Measurements from ENCODE around the gene IGFBP7.

The IGFBP7 gene

GRCh38 chr4:57109411-57109846 lies 756 bp downstream of the IGFBP7 start:
- H3K79me1 ChIP-seq (ENCODE audit: low read length): peaks cover 23% of the 10 kb centered on the region
- H3K27me3 ChIP-seq (ENCODE audit: insufficient read depth, low read length): no peaks in the 10 kb centered on the region
- H3K4me1 ChIP-seq (ENCODE audit: control insufficient read depth in 1 of 2, insufficient read depth in 2 of 2, low read length in 2 of 2): peaks cover 13 to 27% of the 10 kb centered on the region in 2 experiments
- H3K79me2 ChIP-seq (ENCODE audit: control insufficient read depth, insufficient read depth, low read length, poor library complexity): peaks cover 19% of the 10 kb centered on the region
- H3K4me3 ChIP-seq (ENCODE audit: low read depth, low read length): peak overlapping the region; percentile 99
- H3K23ac ChIP-seq (ENCODE audit: low read length): no peak overlapping the region
- peak overlapping the region; percentile 95 for H4K8ac ChIP-seq (ENCODE audit: low read depth, low read length)
- peak overlapping the region; percentile 49 for H2AK5ac ChIP-seq (ENCODE audit: low read length)
- peak overlapping the region; percentile 85 for H3K9ac ChIP-seq (ENCODE audit: low read length)
- H3K4ac ChIP-seq (ENCODE audit: low read depth, low read length): peak overlapping the region; percentile 61
- peak overlapping the region; percentile 75 for H2BK120ac ChIP-seq (ENCODE audit: insufficient read depth, low read length, poor library complexity)
- peak overlapping the region; percentile 92 for H3K27ac ChIP-seq (ENCODE audit: low read depth, low read length)
- H3K36me3 ChIP-seq (ENCODE audit: control insufficient read depth in 1 of 2, insufficient read depth in 2 of 2, low read length in 2 of 2): peaks cover 0 to 5% of the 10 kb centered on the region in 2 experiments
- H2AFZ ChIP-seq (ENCODE audit: insufficient read depth, low read length, poor library complexity): peak overlapping the region; percentile 66
- H4K91ac ChIP-seq (ENCODE audit: low read depth, low read length): peak overlapping the region; percentile 89
- no peak for DNase-seq
- H2BK5ac ChIP-seq (ENCODE audit: low read depth, low read length, poor library complexity): peak overlapping the region; percentile 58
- peak overlapping the region; percentile 84 for H3K14ac ChIP-seq (ENCODE audit: low read length)
- H3K9me3 ChIP-seq (ENCODE audit: insufficient read depth, low read depth, low read length): no peaks in the 10 kb centered on the region
- peak overlapping the region; percentile 81 for H3K4me2 ChIP-seq (ENCODE audit: low read length)
- H2BK12ac ChIP-seq (ENCODE audit: low read length): peak overlapping the region; percentile 27
- H3K18ac ChIP-seq (ENCODE audit: low read length): peak overlapping the region; percentile 85
- peak overlapping the region; percentile 4 for H4K12ac ChIP-seq (ENCODE audit: low read depth, low read length)
- no CpG with 5 or more reads among the region's 27 CpGs for WGBS (ENCODE audit: extremely low coverage, insufficient coverage, insufficient read length)

GRCh38 chr4:57106181-57106580 lies 4.0 kb downstream of the IGFBP7 start:
- Histone ChIP-seq H3K27me3 (ENCODE audit: insufficient read depth, low read length) (no peaks in the 10 kb centered on the region), H3K79me1 (ENCODE audit: low read length) (peaks cover 26% of the 10 kb centered on the region), H3K18ac (ENCODE audit: low read length) (no peak overlapping the region), H3K23ac (ENCODE audit: low read length) (no peak overlapping the region), H3K9me3 (ENCODE audit: insufficient read depth, low read depth, low read length) (no peaks in the 10 kb centered on the region), H4K12ac (ENCODE audit: low read depth, low read length) (no peak overlapping the region), H2BK5ac (ENCODE audit: low read depth, low read length, poor library complexity) (no peak overlapping the region), H3K27ac (ENCODE audit: low read depth, low read length) (no peak overlapping the region), H3K4me3 (ENCODE audit: low read depth, low read length) (no peak overlapping the region), H3K14ac (ENCODE audit: low read length) (no peak overlapping the region), H3K4ac (ENCODE audit: low read depth, low read length) (no peak overlapping the region), H3K9ac (ENCODE audit: low read length) (no peak overlapping the region), H4K91ac (ENCODE audit: low read depth, low read length) (no peak overlapping the region), H2BK12ac (ENCODE audit: low read length) (no peak overlapping the region), H3K4me1 (ENCODE audit: control insufficient read depth in 1 of 2, insufficient read depth in 2 of 2, low read length in 2 of 2) (peaks cover 10 to 25% of the 10 kb centered on the region in 2 experiments), H3K36me3 (ENCODE audit: control insufficient read depth in 1 of 2, insufficient read depth in 2 of 2, low read length in 2 of 2) (peaks cover 2 to 7% of the 10 kb centered on the region in 2 experiments), H4K8ac (ENCODE audit: low read depth, low read length) (no peak overlapping the region), H2AFZ (ENCODE audit: insufficient read depth, low read length, poor library complexity) (no peak overlapping the region), H3K79me2 (ENCODE audit: control insufficient read depth, insufficient read depth, low read length, poor library complexity) (peaks cover 21% of the 10 kb centered on the region), H2BK120ac (ENCODE audit: insufficient read depth, low read length, poor library complexity) (no peak overlapping the region), H2AK5ac (ENCODE audit: low read length) (no peak overlapping the region), H3K4me2 (ENCODE audit: low read length) (no peak overlapping the region)
- DNase-seq: no peak
- no CpG with 5 or more reads among the region's 4 CpGs for WGBS (ENCODE audit: extremely low coverage, insufficient coverage, insufficient read length)

GRCh38 chr4:57104706-57105560 lies 5.3 kb downstream of the IGFBP7 start:
- Histone ChIP-seq H3K27me3 (ENCODE audit: insufficient read depth, low read length) (no peaks in the 10 kb centered on the region), H2AFZ (ENCODE audit: insufficient read depth, low read length, poor library complexity) (no peak overlapping the region), H4K8ac (ENCODE audit: low read depth, low read length) (no peak overlapping the region), H3K4me1 (ENCODE audit: control insufficient read depth in 1 of 2, insufficient read depth in 2 of 2, low read length in 2 of 2) (peaks cover 12 to 21% of the 10 kb centered on the region in 2 experiments), H2AK5ac (ENCODE audit: low read length) (no peak overlapping the region), H4K12ac (ENCODE audit: low read depth, low read length) (no peak overlapping the region), H3K4me3 (ENCODE audit: low read depth, low read length) (no peak overlapping the region), H3K27ac (ENCODE audit: low read depth, low read length) (peak overlapping the region; percentile 1), H3K4me2 (ENCODE audit: low read length) (peak overlapping the region; percentile 1), H3K36me3 (ENCODE audit: control insufficient read depth in 1 of 2, insufficient read depth in 2 of 2, low read length in 2 of 2) (peaks cover 2 to 8% of the 10 kb centered on the region in 2 experiments), H4K91ac (ENCODE audit: low read depth, low read length) (no peak overlapping the region), H3K79me1 (ENCODE audit: low read length) (peaks cover 13% of the 10 kb centered on the region), H3K79me2 (ENCODE audit: control insufficient read depth, insufficient read depth, low read length, poor library complexity) (peaks cover 14% of the 10 kb centered on the region), H3K18ac (ENCODE audit: low read length) (no peak overlapping the region), H3K14ac (ENCODE audit: low read length) (no peak overlapping the region), H3K4ac (ENCODE audit: low read depth, low read length) (no peak overlapping the region), H2BK5ac (ENCODE audit: low read depth, low read length, poor library complexity) (no peak overlapping the region), H2BK120ac (ENCODE audit: insufficient read depth, low read length, poor library complexity) (no peak overlapping the region), H2BK12ac (ENCODE audit: low read length) (no peak overlapping the region), H3K23ac (ENCODE audit: low read length) (no peak overlapping the region), H3K9me3 (ENCODE audit: insufficient read depth, low read depth, low read length) (no peaks in the 10 kb centered on the region), H3K9ac (ENCODE audit: low read length) (no peak overlapping the region)
- no CpG with 5 or more reads among the region's 4 CpGs for WGBS (ENCODE audit: extremely low coverage, insufficient coverage, insufficient read length)
- peak; percentile 29 to 63 for DNase-seq

- Histone ChIP-seq H3K4me1 (ENCODE audit: control insufficient read depth in 1 of 2, insufficient read depth in 2 of 2, low read length in 2 of 2) (peaks cover 24 to 32% of the 10 kb centered on the region in 2 experiments), H2BK120ac (ENCODE audit: insufficient read depth, low read length, poor library complexity) (no peak overlapping the region), H3K79me2 (ENCODE audit: control insufficient read depth, insufficient read depth, low read length, poor library complexity) (peaks cover 10% of the 10 kb centered on the region), H3K14ac (ENCODE audit: low read length) (no peak overlapping the region), H3K4me2 (ENCODE audit: low read length) (peak overlapping the region; percentile 19), H2BK5ac (ENCODE audit: low read depth, low read length, poor library complexity) (peak overlapping the region; percentile 9), H3K9ac (ENCODE audit: low read length) (no peak overlapping the region), H3K23ac (ENCODE audit: low read length) (peak overlapping the region; percentile 46), H3K79me1 (ENCODE audit: low read length) (peaks cover 9% of the 10 kb centered on the region), H2BK12ac (ENCODE audit: low read length) (no peak overlapping the region), H4K12ac (ENCODE audit: low read depth, low read length) (no peak overlapping the region), H3K27ac (ENCODE audit: low read depth, low read length) (peak overlapping the region; percentile 27), H4K8ac (ENCODE audit: low read depth, low read length) (peak overlapping the region; percentile 6), H3K9me3 (ENCODE audit: insufficient read depth, low read depth, low read length) (no peaks in the 10 kb centered on the region), H4K91ac (ENCODE audit: low read depth, low read length) (peak overlapping the region; percentile 4), H3K4ac (ENCODE audit: low read depth, low read length) (peak overlapping the region; percentile 15), H3K18ac (ENCODE audit: low read length) (peak overlapping the region; percentile 46), H3K36me3 (ENCODE audit: control insufficient read depth in 1 of 2, insufficient read depth in 2 of 2, low read length in 2 of 2) (peaks cover 7 to 12% of the 10 kb centered on the region in 2 experiments), H2AFZ (ENCODE audit: insufficient read depth, low read length, poor library complexity) (no peak overlapping the region), H3K27me3 (ENCODE audit: insufficient read depth, low read length) (no peaks in the 10 kb centered on the region), H2AK5ac (ENCODE audit: low read length) (no peak overlapping the region), H3K4me3 (ENCODE audit: low read depth, low read length) (no peak overlapping the region)
- no CpG with 5 or more reads among the region's 4 CpGs for WGBS (ENCODE audit: extremely low coverage, insufficient coverage, insufficient read length)
- no peak for DNase-seq
These were observed 7.1 kb downstream of the IGFBP7 start for GRCh38 chr4:57103051-57103450.

All from trophoblast cell (in vitro differentiated cells and primary cell).